Middle frontal gyrus (tissue), 1 donor: ENCODE measurements around the gene KRT72.

Experiments used
- DNase-seq: peaks from one replicate; pipeline ENCODE4 v3.0.0-alpha.2; 2015; ENCODE audit warnings: low spot score; ENCODE audit errors: extremely low spot score

Gene KRT72

DNA sequence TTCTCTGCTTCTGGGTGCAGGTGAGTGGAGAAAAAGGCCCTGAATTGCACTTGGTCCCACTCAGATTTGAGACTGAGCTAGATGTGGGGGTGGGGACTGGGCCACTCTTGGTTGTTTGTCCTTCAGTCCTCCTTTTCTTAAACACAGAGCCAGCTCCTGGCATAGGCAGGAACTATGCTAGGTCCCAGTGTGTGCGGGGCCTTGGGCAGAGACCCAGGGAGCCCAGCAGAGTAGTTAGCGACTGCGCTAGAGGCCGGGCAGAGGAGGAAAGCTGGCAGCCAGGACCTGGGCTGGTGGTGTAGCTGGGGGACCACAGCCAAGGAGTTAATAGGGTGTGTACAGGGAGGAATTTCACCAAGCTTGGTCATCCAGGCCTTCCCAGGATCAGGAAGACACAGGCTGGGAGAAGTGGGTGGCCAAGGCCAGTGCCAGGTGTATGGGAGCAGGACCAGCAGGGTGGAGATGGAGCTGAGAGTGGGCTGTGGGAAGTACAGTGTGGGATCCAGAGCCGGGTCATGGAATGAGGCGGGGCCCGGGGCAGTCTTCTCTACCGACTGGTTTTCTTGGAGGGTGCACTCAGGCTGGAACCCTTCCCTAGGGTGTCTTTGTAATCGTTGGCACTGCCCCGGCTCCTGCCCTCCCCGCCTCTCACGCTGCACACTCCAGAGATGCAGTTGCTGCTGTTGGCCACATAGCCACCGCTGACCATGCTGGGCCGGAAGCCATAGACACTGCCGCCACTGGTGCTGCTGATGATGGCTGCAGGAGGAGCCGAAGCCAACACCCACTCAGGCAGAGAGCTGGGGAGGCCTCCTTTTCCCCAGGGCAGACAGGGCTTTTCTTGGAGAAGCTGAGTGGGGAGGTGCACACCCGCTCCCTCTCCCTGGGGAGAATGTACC, 57.0 kb downstream of the KRT72 start:
- DNase-seq: no peak

DNA sequence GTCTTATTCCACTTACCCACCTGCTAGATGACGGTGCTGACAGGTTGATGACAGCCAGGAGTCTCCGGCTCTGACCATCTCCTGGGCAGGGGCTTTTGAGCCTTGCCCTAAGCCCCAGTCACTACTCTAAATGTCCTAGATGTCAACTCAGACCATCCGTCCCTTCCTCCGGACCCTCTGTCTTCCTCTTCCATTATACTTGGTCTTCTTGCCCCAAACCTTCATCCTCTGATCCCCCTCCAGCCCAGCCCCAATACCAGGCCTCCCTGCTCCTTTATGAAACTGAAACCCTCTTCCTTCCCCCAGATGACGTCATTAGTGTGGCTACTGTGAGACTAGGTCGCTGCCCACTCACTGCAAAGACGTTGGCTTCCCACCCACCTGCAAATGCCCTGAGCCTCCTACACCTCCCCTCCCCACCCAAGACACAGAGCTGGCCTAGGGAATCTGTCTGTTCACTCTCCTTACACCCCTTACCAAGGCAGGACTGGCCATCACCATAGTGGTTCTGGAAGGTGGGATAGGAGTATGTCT, 58.4 kb downstream of the KRT72 start:
- DNase-seq: no peak

DNA sequence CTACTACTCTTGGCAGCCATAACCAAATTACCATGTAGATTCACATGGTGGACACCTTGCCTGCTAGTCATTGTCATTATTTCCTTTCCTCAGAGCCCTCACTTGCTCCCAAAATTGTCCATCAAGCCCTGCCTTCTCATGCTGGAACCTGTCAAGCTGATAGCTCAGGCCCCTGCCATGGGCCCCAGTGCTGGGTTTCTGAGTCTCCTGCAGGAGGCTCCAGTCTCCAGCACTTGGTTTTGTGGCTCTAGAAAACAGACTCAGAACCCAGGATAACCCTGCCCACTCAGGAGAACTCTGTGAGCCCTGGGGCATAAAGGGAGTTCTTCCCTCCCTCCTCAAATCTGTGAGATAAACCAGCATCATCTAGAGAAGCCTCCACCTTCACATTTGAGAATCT, 59.1 kb downstream of the KRT72 start:
- DNase-seq: no peak

DNA sequence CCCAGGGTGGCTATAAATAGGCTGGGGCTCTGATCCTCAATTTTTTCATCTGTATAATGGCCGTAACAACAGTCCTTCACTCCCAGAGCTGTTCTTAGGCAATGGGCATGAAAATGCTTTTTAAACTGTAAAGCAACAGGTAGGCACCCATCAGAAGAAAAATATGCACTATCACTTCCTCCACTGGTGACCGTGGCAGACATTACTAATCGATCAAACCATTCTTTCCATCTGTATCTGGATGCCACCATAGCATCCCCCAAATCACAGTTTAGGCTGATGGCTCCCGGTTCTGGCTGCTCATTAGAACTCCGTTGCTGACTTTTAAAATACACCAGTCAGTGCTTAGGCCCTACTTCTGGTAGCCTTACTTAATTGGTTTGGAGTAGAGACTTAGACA, 59.6 kb downstream of the KRT72 start:
- DNase-seq: no peak

DNA sequence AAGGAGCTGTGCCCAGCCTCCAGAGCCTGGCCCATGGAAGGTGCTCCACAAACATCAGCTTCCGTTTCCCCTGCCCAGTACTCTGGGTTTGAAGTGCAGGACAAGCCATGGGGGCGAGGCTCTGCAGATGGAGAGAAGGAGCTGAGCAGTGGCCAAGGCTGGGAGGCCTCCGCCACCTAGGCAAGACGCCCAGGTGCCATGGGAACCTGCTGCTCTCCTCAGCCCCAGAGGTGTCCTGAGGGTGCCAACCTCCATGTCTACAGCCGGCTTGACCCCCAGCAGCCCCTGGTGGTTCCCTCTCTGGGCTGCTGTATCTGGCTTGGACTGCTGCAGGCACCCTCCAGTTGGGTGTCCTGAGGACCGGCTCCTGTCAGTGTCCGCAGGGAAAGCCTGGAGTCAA, 60.7 kb downstream of the KRT72 start:
- no peak for DNase-seq

DNA sequence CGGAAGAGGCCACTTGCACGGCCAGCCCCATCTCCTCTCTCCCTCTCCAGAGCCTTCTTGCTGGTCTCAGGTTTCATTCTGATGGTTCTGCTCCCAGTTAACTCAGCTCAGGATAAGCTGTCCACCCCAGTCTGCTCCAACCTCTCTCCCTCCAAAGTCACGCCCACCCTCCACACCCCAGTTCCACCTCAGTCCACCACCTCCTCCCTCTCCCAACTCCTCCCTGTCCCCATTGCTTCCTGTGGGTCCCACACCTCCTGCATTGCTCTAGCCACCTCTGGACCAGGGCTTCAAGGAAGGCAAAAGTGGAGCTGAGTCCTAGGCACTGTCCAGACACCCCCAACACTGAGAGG, 61.5 kb downstream of the KRT72 start:
- no peak for DNase-seq

DNA sequence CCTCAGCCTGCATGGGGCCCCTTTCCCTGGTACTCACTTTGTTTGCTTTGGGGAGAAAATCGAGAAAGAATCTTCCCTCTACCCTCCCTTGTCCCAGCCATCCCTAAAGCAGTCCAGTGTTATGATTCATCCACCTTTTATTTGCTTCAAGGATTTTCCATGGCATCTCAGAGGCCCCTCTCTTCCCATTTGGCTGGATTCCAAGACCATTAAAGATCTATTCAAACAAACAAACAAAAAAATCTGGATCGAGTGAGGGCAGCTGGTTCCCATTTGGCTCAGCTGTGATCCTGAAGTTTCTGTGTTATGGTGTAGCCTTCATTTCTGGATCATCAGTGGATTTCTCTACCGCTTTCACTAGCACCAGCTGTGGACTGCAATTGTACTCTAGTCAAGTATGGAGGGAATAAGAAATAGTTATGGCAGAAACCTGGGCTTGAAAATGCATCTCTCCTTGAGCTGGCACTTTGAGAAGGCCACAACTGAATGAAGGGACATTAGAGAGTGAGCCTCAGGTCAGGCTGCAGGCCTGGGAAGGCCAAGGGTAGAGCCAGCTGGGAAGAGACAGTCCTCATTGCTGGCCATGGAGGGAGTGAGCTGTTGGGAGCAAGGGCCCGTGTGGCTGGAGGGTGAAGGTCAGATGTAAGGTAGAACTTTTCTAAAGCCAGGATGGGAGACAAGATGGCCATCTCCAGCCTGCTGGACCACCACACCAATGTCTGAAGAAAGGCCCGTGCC, 62.0 kb downstream of the KRT72 start:
- DNase-seq: no peak

DNA sequence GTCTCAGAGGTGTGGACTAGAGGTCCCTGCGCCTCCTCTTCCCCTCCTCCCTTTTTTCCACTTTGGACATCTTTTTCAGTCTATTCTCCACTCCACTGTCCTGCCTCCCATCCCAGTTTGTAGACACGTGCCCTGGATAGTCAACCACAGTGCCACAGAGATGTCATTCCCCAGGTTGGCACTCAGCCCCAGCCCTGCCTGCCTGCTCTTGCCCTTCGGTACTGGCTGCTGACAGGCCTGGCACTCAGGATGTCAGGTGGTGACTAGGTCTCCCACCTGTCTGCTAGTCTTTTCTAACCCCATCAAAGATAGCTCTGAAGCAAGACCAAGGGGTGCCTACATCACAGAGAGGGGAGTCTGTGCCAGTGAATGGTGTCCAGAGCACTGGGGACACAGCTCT, 64.2 kb downstream of the KRT72 start:
- DNase-seq: no peak
